ENCODE measurements around the gene REM2.

REM2 gene

GRCh38 chr14:22883173-22883976 lies at the start of gene REM2:
Gene REM2, plus strand, starts transcription at chr14:22883222. Its CDS starts 66 bp downstream, at chr14:22883288.
- DNase-seq: no peak

- no peak for DNase-seq
Observed at GRCh38 chr14:22835505-22835904, 47.5 kb upstream of the REM2 start.

- DNase-seq: no peak
Observed at GRCh38 chr14:22836301-22837113, 46.5 kb upstream of the REM2 start, which contains the start of gene MMP14. Gene MMP14, plus strand, starts transcription at chr14:22836585. Its CDS starts 233 bp downstream, at chr14:22836818.

GRCh38 chr14:22837114-22837749 lies 45.8 kb upstream of the REM2 start:
- no peak for DNase-seq

- DNase-seq: no peak
Observed at GRCh38 chr14:22837750-22838538, 45.1 kb upstream of the REM2 start.

GRCh38 chr14:22838631-22839041 lies 44.4 kb upstream of the REM2 start:
- no peak for DNase-seq

GRCh38 chr14:22839159-22839779 lies 43.8 kb upstream of the REM2 start:
- no peak for DNase-seq

- no peak for DNase-seq
Observed at GRCh38 chr14:22841311-22841710, 41.7 kb upstream of the REM2 start.

- DNase-seq: no peak
Observed at GRCh38 chr14:22841769-22842168, 41.3 kb upstream of the REM2 start.

- DNase-seq: no peak
Observed at GRCh38 chr14:22842211-22843122, 40.6 kb upstream of the REM2 start.

- no peak for DNase-seq
Observed at GRCh38 chr14:22843123-22843925, 39.7 kb upstream of the REM2 start.

- DNase-seq: no peak
Observed at GRCh38 chr14:22844221-22845102, 38.6 kb upstream of the REM2 start.

- no peak for DNase-seq
Observed at GRCh38 chr14:22845103-22845394, 38.0 kb upstream of the REM2 start.

GRCh38 chr14:22845821-22846625 lies 37.0 kb upstream of the REM2 start:
- DNase-seq: no peak

- DNase-seq: no peak
Observed at GRCh38 chr14:22846811-22847307, 36.2 kb upstream of the REM2 start.

GRCh38 chr14:22847661-22848341 lies 35.2 kb upstream of the REM2 start:
- DNase-seq: no peak

GRCh38 chr14:22848351-22849164 lies 34.5 kb upstream of the REM2 start:
- no peak for DNase-seq

Data from activated gamma-delta T cell treated with Interleukin-2 at 50 U/mL for 16 hours (primary cell).